HG02973 (cell line): Measurements from ENCODE around the gene BRINP1.

Experiments used
- ATAC-seq: cut with Tn5 transposase; IDR thresholded peaks from one replicate; pipeline ENCODE4 v1.9.1; 2021; ENCODE audit warnings: moderate library complexity; ENCODE audit not compliant: unreplicated experiment

Gene BRINP1

GRCh38 chr9:119368681-119369581 is at the start of gene BRINP1:
TSS of gene BRINP1 (minus strand) at chr9:119369435. CDS start at chr9:119313355, 56,080 bp downstream.
- no peak for ATAC-seq

GRCh38 chr9:119418721-119419120 is 49.5 kb upstream of the BRINP1 start:
- ATAC-seq, result no peak

- no peak for ATAC-seq
Observed at GRCh38 chr9:119416793-119417192, 47.6 kb upstream of the BRINP1 start.

GRCh38 chr9:119412399-119412798 is 43.2 kb upstream of the BRINP1 start:
- ATAC-seq, result no peak

GRCh38 chr9:119409552-119409951 is 40.3 kb upstream of the BRINP1 start:
- no peak for ATAC-seq

- ATAC-seq, result no peak
Observed at GRCh38 chr9:119400606-119401005, 31.4 kb upstream of the BRINP1 start.

- no peak for ATAC-seq
Observed at GRCh38 chr9:119398350-119398749, 29.1 kb upstream of the BRINP1 start.

- no peak for ATAC-seq
Observed at GRCh38 chr9:119391878-119392277, 22.6 kb upstream of the BRINP1 start.

- ATAC-seq, result no peak
Observed at GRCh38 chr9:119375892-119376291, 6.7 kb upstream of the BRINP1 start.

GRCh38 chr9:119372951-119373350 is 3.7 kb upstream of the BRINP1 start:
- no peak for ATAC-seq

GRCh38 chr9:119370816-119371215 is 1.6 kb upstream of the BRINP1 start:
- no peak for ATAC-seq

GRCh38 chr9:119369680-119370366 is 588 bp upstream of the BRINP1 start:
- ATAC-seq, result no peak

GRCh38 chr9:119368179-119368578 is 1.1 kb downstream of the BRINP1 start:
- ATAC-seq, result no peak

- no peak for ATAC-seq
Observed at GRCh38 chr9:119367683-119368075, 1.6 kb downstream of the BRINP1 start.

- no peak for ATAC-seq
Observed at GRCh38 chr9:119366909-119367682, 2.1 kb downstream of the BRINP1 start.

- ATAC-seq, result no peak
Observed at GRCh38 chr9:119365291-119366027, 3.8 kb downstream of the BRINP1 start.

GRCh38 chr9:119360237-119360636 is 9.0 kb downstream of the BRINP1 start:
- ATAC-seq, result no peak

GRCh38 chr9:119357336-119358096 is 11.7 kb downstream of the BRINP1 start:
- ATAC-seq, result no peak

- ATAC-seq, result no peak
Observed at GRCh38 chr9:119349351-119349825, 19.8 kb downstream of the BRINP1 start.
